ENCODE results near the gene SLC26A1.

DNA sequence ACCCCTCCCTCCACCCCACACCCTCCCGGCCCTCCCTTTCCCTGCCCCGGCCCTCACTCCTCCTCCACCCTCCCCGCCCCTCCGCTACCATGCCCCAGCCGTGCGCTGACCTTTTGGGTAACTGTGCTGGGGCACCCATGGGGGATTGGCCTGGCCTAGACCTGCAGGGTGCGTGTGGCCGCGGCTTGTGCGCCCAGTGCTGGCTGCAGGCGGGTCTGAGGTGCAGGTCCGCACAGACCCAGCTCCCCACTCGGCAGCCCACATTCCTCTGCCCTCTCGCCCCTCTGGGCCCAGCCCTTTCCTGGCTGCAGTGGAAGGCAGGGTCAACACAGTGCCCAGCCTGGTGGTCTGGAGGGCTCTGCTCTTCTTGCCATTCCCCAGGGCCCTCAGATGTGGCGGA lies 42.9 kb upstream of the SLC26A1 start:
- TF ChIP-seq, protein P1, sequence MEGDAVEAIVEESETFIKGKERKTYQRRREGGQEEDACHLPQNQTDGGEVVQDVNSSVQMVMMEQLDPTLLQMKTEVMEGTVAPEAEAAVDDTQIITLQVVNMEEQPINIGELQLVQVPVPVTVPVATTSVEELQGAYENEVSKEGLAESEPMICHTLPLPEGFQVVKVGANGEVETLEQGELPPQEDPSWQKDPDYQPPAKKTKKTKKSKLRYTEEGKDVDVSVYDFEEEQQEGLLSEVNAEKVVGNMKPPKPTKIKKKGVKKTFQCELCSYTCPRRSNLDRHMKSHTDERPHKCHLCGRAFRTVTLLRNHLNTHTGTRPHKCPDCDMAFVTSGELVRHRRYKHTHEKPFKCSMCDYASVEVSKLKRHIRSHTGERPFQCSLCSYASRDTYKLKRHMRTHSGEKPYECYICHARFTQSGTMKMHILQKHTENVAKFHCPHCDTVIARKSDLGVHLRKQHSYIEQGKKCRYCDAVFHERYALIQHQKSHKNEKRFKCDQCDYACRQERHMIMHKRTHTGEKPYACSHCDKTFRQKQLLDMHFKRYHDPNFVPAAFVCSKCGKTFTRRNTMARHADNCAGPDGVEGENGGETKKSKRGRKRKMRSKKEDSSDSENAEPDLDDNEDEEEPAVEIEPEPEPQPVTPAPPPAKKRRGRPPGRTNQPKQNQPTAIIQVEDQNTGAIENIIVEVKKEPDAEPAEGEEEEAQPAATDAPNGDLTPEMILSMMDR (IDR thresholded peaks at IDR 0.05) = no peak
- TF ChIP-seq EZH2 (IDR thresholded peaks at IDR 0.05) = no peak
